HEK293T (cell line): ENCODE data around the gene ULBP2.
"Not testable (repeated sequence)": the region's sequence is repeated elsewhere in the genome, so short reads cannot be mapped to it uniquely, and the experiment has no call there.

Experiments
- CTCF ChIA-PET: fragments of 350-600 bp; formaldehyde crosslinking; extraction: SDS; loops from one replicate; lab custom pipeline; 2021; ENCODE audit warnings: antibody characterized with exemption, inconsistent platforms; lab: Yijun Ruan, JAX
- POLR2A ChIA-PET: fragments of 350-600 bp; formaldehyde crosslinking; extraction: SDS; loops from one replicate; lab custom pipeline; 2020; ENCODE audit warnings: antibody characterized with exemption, inconsistent platforms; lab: Yijun Ruan, JAX
- DNase-seq: peaks from one replicate; pipeline ENCODE4 v3.0.0; 2012; ENCODE audit warnings: mixed read lengths; ENCODE audit errors: extremely low spot score
- ARNT ChIP-seq: fragments of 450-650 bp; IDR thresholded peaks from 2 replicates; pipeline ENCODE4 v1.6.1; 2017; ENCODE audit warnings: mild to moderate bottlenecking
- BHLHE40 ChIP-seq: fragments of 450-650 bp; IDR thresholded peaks from 2 replicates; pipeline ENCODE4 v1.6.1; 2016; ENCODE audit warnings: mild to moderate bottlenecking, moderate library complexity, borderline replicate concordance
- CTBP1 ChIP-seq: fragments of 450-650 bp; IDR thresholded peaks from 2 replicates; pipeline ENCODE4 v1.6.1; 2016; ENCODE audit warnings: borderline replicate concordance
- ELF4 ChIP-seq: fragments of 450-650 bp; IDR thresholded peaks from 2 replicates; pipeline ENCODE4 v1.6.1; 2017; ENCODE audit warnings: antibody characterized with exemption
- FOXA1 ChIP-seq: fragments of 450-650 bp; IDR thresholded peaks from 2 replicates; pipeline ENCODE4 v1.6.1; 2016; ENCODE audit warnings: mild to moderate bottlenecking
- FOXK2 ChIP-seq: fragments of 450-650 bp; IDR thresholded peaks from 2 replicates; pipeline ENCODE4 v1.6.1; 2016; ENCODE audit warnings: mild to moderate bottlenecking
- FOXM1 ChIP-seq: fragments of 450-650 bp; IDR thresholded peaks from 2 replicates; pipeline ENCODE4 v1.6.1; 2017; ENCODE audit warnings: mild to moderate bottlenecking, borderline replicate concordance
- HDGF ChIP-seq: fragments of 450-650 bp; IDR thresholded peaks from 2 replicates; pipeline ENCODE4 v1.6.1; 2017; ENCODE audit warnings: antibody characterized with exemption, borderline replicate concordance
- L3MBTL2 ChIP-seq: fragments of 450-650 bp; conservative IDR thresholded peaks from 2 replicates; pipeline ENCODE4 v1.6.1; 2016; ENCODE audit warnings: mild to moderate bottlenecking
- LEF1 ChIP-seq: fragments of 450-650 bp; IDR thresholded peaks from 2 replicates; pipeline ENCODE4 v1.6.1; 2017; ENCODE audit warnings: mild to moderate bottlenecking, borderline replicate concordance
- NFRKB ChIP-seq: fragments of 450-650 bp; IDR thresholded peaks from 2 replicates; pipeline ENCODE4 v1.6.1; 2016; ENCODE audit warnings: mild to moderate bottlenecking, moderate library complexity
- PKNOX1 ChIP-seq: fragments of 450-650 bp; IDR thresholded peaks from 2 replicates; pipeline ENCODE4 v1.6.1; 2016
- SP1 ChIP-seq: fragments of 450-650 bp; IDR thresholded peaks from 2 replicates; pipeline ENCODE4 v1.6.1; 2017
- SUZ12 ChIP-seq: fragments of 450-650 bp; IDR thresholded peaks from 2 replicates; pipeline ENCODE4 v1.6.1; 2016; ENCODE audit warnings: mild to moderate bottlenecking
- TARDBP ChIP-seq: fragments of 450-650 bp; IDR thresholded peaks from 2 replicates; pipeline ENCODE4 v1.6.1; 2016
- ZNF384 ChIP-seq: fragments of 450-650 bp; IDR thresholded peaks from 2 replicates; pipeline ENCODE4 v1.6.1; 2016

The ULBP2 gene

GRCh38 chr6:149924933-149925252 lies 16.9 kb upstream of the ULBP2 start:
- no peak for DNase-seq
- POLR2A ChIA-PET: no interaction called here
- TF ChIP-seq TARDBP: no peak
- TF ChIP-seq BHLHE40: no peak
- no peak for TF ChIP-seq ZNF384
- TF ChIP-seq ELF4: no peak
- no peak for TF ChIP-seq SP1
- no peak for TF ChIP-seq LEF1
- TF ChIP-seq FOXM1: no peak
- no peak for TF ChIP-seq NFRKB
- TF ChIP-seq PKNOX1: no peak
- CTCF ChIA-PET: interaction anchor here (0.7 to 1.9 kb wide), 5 partner anchors 26 to 89 kb away, joined by 3 to 7 read pairs (median 4); no protein-coding TSS in a partner anchor

GRCh38 chr6:149925253-149925973 lies 16.4 kb upstream of the ULBP2 start:
- TF ChIP-seq TARDBP: no peak
- no peak for TF ChIP-seq ZNF384
- TF ChIP-seq FOXM1: no peak
- TF ChIP-seq HDGF: no peak
- TF ChIP-seq SP1: no peak
- no peak for TF ChIP-seq ELF4
- no peak for TF ChIP-seq FOXK2
- TF ChIP-seq LEF1: no peak
- TF ChIP-seq FOXA1: no peak
- CTCF ChIA-PET: interaction anchor here (0.7 to 1.6 kb wide), 3 partner anchors 67 to 89 kb away, joined by 3 to 6 read pairs (median 3); no protein-coding TSS in a partner anchor
- POLR2A ChIA-PET: no interaction called here
- no peak for DNase-seq

GRCh38 chr6:149925974-149926777 lies 15.6 kb upstream of the ULBP2 start:
- ChIA-PET CTCF (interaction anchor here (1.1 kb wide), 1 partner anchor 68 kb away, joined by 3 read pairs; no protein-coding TSS in a partner anchor), POLR2A (no interaction called here)
- TF ChIP-seq FOXM1: no peak
- no peak for TF ChIP-seq LEF1
- no peak for TF ChIP-seq HDGF
- TF ChIP-seq SUZ12: no peak
- TF ChIP-seq ELF4: no peak
- no peak for TF ChIP-seq FOXK2
- no peak for TF ChIP-seq SP1
- TF ChIP-seq L3MBTL2: no peak
- no peak for TF ChIP-seq BHLHE40
- TF ChIP-seq ARNT: no peak
- TF ChIP-seq TARDBP: no peak
- no peak for TF ChIP-seq FOXA1
- no peak for TF ChIP-seq ZNF384
- TF ChIP-seq NFRKB: no peak
- no peak for TF ChIP-seq PKNOX1
- no peak for TF ChIP-seq CTBP1
- DNase-seq: peak; percentile 72

GRCh38 chr6:149927025-149927424 lies 14.8 kb upstream of the ULBP2 start:
- POLR2A ChIA-PET, CTCF ChIA-PET, DNase-seq: not testable (repeated sequence)

- TF ChIP-seq TARDBP (no peak), LEF1 (no peak), ARNT (no peak), PKNOX1 (no peak), SUZ12 (no peak), HDGF (no peak), L3MBTL2 (no peak), BHLHE40 (no peak), FOXM1 (no peak), FOXA1 (no peak), FOXK2 (no peak), ELF4 (no peak), CTBP1 (no peak), ZNF384 (no peak), SP1 (no peak), NFRKB (no peak)
- POLR2A ChIA-PET: no interaction called here
- CTCF ChIA-PET: interaction anchor here (0.5 kb wide), 1 partner anchor 489 kb away, joined by 3 read pairs; no protein-coding TSS in a partner anchor
- peak; percentile 54 for DNase-seq
Observed at GRCh38 chr6:149929422-149929821, 12.4 kb upstream of the ULBP2 start.

- no peak for TF ChIP-seq L3MBTL2
- no peak for TF ChIP-seq ELF4
- TF ChIP-seq FOXK2: no peak
- ChIA-PET POLR2A (no interaction called here), CTCF (interaction anchor here (0.9 kb wide), 1 partner anchor 85 kb away, joined by 3 read pairs; no protein-coding TSS in a partner anchor)
- no peak for DNase-seq
Observed at GRCh38 chr6:149931501-149931900, 10.3 kb upstream of the ULBP2 start.
